NCI-H1930 (cell line): ENCODE data around the gene SBK3.
A peak's percentile ranks its signal among the peaks of the same experiment; 100 is the strongest.
"Not testable (repeated sequence)": the region's sequence is repeated elsewhere in the genome, so short reads cannot be mapped to it uniquely, and the experiment has no call there.

Source experiments
- DNase-seq, 2 experiments: peaks; one replicate each; lab custom pipeline; 2025; lab: John Stamatoyannopoulos, UW

Gene SBK3

DNA sequence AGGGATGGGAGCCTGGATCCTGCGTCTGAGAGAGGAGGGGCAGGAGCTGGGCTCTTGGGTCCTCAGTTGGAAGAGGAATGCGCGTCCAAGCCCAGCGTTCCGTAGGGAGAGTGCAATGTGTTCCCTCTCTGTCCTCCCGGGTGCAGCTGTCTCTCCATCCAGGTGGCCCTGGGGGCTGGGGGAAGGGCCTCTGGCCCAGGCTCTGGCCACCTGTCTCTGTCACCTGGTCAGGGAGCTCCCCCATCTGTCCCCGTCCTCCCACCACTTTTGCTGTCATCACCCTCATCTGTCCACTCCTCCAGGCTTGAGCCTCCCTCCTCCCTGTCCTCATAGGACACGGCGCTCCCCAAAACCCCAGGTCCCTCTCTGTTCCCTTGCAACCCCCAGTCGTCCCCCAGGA lies 4.7 kb downstream of the SBK3 start:
- no peak for DNase-seq

DNA sequence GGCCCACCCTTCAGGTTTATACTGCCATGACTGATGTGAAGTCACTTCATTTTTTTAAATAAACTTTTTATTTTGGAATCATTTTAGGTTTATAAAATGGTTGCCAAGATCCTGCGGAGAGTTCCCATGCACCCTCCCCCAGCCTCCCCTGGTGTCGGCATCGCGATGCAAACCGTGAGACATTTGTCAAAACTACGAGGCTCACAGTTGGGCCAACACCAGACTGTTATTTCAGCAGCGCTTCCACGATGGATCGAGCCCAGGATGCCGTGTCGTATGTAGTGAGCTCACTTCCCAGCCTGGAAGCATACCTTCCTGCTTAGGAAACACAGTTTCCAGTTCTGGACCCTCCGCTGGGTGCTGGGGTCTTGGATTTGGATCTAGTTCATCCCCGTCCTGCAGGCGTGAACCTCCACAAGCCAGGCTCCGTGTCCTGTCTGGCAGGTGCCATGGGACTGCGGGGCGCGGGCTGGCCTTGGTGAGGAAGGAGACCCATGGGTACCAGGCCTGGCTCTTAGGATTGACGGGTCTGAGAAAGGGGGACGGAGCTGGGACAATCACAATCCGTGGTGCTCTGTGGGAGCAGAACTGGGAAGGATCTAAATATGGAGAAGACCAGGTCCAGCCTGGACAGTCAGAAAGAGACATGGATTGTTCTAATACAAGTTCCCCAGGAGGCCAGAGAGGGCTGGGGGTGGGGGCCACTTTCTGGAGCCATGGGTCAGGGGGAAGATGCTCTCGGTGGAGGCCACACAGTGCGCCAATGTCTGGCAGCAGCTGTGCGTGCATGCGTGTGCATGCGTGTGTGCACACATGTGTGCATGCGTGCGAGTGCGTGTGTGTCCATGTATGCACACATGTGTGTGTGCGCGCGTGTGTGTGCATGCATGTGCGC lies 6.0 kb downstream of the SBK3 start:
- DNase-seq, result no peak

DNA sequence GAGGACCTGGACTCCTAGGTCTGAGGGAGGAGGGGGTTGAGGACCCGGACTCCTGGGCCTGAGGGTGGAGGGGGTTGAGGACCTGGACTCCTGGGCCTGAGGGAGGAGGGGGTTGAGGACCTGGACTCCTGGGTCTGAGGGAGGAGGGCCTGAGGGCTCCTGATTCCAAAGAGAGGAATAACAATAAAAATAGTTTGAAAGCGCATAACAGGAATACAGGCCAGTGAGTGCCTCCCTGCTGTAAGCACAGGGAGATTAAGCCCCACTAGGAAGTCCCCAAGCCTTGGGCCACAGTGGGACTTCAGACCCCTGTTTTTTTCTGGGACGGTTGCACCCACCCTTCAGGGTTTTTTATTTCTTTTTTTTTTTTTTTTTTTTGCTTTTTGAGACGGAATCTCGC lies 7.2 kb downstream of the SBK3 start:
- no peak for DNase-seq

DNA sequence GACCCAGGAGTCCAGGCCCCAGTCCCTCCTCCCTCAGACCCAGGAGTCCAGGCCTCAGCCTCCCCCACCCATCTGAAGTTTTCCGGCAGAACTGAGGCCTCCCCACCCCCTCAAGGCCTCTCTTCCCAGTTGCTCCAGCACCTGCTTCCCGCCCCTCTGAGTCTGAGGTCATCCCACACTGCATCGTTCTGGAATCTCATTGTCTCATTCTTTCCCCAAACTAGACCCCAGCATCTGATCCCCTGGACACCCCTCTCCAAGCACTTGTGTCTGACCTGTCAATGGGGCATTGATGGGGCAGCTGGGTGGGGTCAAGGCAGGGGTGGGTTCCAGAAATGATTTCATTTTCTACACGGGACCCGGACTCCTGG lies 7.6 kb downstream of the SBK3 start:
- DNase-seq, result no peak

DNA sequence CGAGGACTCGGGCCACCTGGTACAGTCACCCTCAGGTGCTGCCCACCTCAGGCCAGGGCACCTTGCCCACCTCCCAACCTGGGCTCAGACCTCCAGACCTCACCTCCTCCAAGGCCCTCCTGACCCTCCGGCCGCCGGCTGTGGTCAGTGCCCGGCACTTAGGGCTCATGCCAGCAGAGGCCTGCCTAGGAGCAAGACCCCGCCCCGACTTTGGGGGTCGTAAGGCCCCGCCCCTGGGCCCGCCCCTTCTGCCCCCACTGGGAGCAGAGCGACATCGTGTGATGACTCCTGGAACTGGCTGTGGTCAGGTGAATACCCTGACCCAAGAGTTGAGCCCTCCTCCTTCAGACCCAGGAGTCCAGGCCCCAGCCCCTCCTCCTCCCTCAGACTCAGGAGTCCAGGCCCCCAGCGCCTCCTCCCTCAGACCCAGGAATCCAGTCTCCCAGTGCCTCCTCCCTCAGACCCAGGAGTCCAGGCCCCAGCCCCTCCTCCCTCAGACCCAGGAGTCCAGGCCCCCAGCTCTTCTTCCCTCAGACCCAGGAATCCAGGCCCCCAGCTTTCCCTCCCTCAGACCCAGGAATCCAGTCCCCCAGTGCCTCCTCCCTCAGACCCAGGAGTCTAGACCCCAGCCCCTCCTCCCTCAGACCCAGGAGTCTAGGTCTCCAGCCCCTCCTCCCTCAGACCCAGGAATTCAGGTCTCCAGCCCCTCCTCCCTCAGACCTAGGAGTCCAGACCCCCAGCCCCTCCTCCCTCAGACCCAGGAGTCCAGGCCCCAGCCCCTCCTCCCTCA lies 8.2 kb downstream of the SBK3 start, which contains the start of gene SBK2:
Gene SBK2, minus strand, starts transcription at position 183 of the 790 bp plus-strand sequence. CDS start 839 bp downstream, outside the sequence.
- DNase-seq, result peak in 1 of 2 experiments; percentile 14

DNA sequence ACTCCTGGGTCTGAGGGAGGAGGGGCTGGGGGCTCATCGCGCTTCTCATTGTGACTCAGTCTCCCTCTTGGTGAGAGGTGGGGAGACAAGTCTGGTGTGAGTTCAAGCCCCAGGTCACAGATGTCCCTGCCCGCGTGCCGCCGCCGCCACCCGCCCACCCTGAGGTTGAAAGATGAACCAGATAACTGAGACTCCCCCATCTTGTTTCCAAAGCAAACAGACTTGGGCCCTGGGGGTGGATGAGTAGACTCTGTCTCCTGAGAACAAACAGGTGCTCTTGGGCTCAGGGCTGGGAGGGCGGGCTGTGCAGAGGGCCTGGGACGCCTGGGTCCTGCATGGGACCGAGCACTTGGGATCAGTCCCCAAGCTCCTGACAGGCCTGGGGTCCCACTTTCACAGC lies 9.0 kb downstream of the SBK3 start:
- no peak for DNase-seq

DNA sequence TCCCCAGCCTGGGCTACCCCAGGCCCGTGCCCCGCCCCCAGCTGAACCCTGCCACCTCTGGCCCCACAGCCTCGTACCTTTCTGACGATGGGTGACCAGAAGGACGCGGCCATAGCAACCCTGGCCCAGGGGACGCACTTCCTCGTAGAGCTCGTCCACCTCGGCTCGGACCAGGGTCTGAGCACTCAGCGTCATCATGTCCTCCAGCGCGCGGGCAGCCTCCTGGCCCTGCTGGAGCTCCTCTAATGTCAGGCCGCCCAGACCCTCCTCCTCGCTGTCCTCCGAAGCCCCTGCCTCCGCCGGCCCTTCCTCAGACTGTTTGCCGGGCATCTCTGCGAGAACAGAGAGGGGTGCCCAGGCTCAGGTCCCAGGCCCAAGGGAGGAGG lies 9.4 kb downstream of the SBK3 start:
- DNase-seq, result no peak

DNA sequence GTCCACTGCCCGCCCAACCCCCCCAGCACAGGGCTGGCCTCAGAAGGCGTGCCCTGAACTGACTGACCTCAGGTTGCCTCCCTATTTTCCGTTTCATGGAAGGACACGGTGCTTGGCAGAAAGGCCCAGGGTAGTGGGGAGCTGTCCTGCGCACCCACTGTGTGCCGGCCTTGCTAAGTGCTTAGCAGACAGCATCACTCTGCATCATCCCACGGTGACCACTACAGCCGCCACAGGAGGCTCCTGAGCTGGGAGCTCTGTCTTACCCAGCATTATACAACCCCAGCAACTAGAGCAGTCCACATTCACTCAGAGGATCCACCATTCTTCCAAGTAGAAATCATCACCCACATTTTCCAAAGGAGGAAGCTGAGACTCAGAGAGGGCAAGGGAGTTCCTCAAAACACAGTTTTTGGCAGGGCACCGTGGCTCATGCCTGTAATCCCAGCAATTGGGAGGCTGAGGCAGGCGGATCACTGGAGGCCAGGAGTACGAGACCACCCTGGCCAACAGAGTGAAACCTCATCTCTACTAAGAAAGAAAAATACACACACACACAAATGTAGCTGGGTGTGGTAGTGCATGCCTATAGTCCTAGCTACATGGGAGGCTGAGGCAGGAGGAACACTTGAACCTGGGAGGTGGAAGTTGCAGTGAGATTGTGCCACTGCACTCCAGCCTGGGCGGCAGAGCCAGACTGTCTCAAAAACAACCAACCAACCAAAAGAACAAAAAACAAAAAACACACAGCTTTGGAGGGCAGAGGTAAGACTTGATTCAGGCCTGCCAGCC lies 10.0 kb downstream of the SBK3 start:
- no peak for DNase-seq

DNA sequence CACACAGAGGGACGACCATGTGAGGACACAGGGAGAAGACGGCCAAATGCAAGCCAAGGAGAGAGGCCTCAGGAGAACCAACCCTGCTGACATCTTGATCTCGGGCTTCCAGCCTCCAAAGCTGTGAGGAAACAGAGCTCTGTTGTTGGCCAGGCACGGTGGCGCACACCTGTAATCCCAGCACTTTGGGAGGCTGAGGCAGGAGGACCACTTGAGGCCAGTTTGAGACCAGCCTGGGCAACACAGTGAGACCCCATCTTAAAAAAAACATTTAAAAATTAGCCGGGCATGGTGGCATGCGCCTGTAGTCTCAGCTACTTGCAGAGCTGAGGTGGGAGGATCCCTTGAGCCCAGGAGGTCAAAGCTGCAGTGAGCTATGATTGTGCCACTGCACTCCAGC lies 11.1 kb downstream of the SBK3 start:
- not testable (repeated sequence) for DNase-seq

DNA sequence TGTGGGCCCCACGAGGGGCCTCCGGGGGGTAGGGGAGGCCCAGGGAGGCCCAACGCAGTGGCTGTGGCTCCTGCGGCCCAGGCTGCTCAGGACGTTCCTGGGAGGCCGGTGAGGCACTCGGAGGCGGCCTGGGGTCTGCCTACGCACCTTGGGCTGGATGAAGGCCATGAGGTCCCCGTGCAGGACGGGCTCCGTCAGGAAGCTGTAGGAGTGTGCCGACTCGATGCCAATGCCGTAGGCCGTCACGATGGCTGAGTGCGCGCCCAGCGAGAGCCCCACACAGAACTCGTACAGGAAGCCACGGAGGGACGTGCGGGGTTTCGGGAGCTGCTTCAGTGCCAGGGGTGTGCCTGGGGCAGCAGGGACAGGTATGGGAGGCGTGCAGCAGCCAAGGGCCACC lies 14.3 kb downstream of the SBK3 start:
- no peak for DNase-seq

DNA sequence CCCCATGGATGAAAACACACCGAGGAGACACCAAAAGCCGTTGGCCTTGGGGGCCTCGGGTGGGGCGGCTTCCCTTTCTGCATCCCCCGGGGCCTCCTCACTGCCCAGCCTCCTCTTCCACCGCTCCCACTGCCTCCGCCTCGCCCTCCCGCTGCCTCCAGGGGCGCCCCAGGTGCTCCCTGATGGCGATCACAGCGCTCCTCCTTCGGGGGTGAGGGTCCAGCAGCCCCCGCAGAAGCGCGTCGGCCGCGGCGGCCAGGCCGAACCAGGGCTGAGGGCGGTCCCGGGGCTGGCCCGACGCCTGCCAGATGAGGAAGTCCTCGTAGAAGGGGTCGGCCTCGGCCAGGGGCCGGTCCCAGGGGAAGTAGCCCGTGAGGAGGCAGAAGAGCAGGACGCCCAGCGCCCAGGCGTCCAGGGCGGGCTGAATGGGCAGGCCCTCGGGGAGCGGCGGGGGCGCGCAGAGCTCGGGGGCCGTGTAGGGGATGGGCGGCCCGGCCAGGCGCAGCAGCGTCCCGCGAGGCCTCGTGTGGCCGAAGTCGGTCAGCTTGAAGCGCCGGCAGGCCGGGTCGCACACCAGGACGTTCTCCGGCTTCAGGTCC lies 15.6 kb downstream of the SBK3 start:
- DNase-seq, result no peak

DNA sequence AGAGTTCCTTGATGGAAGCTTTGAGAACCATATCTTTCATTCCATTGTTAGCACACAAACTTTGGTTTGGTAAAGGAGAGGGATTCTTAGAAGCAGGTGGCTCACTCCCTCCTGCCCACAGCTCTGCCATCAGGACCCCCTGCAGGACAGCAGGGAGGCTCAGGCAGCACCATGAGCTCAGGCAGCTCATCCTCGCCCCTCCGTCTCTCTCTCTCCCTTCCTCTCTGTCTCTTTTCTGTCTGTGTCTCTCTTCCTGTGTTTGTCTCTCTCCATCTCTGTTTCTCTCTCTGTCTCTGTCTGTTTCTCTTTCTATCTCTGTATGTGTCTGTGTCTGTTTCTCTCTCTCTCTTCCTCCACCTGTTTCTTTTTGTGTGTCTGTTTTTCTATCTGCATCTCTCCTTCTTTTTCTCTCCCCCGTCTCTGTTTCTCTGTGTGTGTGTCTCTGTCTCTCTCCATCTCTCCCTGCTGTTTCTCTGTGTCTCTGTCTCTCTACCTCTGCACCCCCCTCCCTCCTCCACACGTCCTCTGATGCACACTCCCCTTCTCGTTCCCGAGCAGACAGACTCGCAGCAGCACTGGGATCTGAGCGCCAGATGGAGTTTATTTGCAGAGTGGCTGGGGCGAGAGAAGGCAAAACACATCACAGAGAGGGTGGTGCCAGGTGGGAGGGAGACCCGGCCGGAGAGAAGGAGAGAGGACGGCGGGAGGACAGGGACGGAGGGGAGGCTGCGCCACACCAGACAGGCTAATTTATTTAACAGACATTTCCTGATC lies 17.1 kb downstream of the SBK3 start:
- no peak for DNase-seq

DNA sequence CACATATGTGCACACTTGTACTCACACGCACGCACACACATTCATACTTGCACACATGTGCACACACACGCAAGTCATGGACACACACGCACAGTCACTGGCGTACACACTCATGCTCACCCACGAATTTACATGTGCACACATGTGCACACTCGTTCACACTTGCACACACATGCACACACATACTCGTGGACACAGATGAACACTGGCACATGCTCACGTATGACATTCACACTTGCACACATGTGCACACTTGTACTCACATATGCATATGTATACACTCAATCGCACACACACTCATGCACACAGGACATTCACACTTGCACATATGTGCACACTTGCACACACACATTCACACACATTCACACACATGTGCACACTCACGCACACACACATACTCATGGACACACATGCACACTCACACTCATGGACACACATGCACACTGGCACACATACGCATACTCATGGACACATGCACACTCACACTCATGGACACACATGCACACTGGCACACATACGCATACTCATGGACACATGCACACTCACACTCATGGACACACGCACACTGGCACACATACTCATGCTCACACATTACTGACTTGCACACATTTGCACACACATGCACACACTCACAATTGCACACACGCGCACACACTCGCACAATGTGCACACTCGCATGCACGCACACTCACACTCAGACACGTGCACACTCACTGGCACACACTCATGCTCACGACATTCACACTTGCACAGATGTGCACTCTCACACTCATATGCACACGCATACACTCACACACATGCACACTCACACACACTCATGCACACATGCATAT lies 17.9 kb downstream of the SBK3 start:
- DNase-seq, result no peak

DNA sequence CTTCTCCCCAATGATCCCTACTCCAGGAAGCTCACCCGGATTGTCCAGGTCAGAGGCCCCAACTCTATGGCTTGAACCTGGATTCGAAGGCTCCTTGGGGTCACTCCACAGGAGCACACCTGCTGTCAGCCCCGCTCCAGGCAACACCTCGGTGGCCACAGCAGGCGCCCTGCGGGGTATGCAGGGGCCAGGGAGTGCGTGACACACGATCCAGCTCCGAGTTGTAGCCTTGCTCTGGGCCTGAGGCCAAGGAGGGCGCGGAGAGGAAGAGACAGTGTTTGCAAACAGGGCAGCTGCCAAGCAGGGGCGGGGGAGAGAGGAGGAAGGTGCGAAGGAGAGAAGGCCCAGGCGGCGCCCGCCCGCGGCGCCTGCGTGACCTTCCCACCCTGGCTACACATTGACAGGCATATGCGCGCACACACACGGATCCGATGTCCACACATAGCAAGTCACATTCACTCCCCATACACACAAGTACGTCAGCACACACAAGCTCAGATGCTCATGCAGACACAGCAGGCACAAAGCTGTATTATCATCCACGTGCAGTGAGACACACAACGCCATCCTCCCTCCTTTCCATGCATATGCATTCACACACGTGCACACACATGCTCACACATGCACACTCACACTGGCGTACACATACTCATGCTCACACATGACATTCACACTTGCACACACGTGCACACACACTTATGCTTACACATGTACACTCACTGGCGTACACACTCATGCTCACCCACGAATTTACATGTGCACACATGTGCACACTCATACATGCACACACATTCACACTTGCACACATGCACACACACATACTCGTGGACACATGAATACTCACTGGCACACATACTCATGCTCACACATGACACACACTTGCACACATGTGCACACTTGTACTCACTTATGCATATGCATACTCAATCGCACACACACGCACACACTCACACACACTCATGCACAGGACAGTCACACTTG lies 18.8 kb downstream of the SBK3 start:
- DNase-seq, result no peak

DNA sequence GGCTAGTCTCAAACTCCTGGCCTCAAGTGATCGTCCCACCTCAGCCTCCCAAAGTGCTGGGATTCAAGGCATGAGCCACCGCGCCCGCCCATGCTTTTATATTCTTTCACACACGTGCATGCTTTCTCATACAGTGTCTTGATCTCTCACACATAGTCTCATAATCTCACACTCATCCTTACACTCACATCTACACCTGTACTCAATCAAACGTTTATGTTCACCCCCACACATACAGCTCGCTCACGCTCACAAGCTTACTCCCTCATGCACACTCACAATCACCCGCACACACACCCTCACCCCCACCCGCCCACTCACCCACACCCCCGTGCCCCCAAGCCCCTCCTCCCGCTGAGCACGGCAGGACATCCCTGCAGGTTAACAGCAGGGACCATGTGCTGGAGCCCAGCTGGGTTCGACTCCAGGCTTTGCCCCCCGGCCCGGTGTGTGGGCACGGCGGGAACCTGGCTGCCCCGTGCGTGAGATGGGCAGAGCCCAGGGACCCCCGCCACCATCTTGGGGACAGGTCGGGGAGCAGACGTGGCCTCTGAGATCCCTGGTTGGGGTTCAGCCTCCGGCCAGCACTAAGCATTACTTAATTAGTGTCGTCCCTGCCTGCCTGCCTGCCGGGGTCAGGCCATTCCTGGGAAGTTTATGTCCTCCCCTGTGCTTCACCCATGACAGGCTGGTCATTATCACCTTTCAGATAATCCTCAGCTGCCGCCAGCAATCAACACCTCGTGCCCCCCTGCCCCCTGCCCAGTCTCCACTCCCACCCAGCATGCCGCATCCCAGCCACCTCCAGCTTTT lies 19.8 kb downstream of the SBK3 start:
- DNase-seq, result no peak

DNA sequence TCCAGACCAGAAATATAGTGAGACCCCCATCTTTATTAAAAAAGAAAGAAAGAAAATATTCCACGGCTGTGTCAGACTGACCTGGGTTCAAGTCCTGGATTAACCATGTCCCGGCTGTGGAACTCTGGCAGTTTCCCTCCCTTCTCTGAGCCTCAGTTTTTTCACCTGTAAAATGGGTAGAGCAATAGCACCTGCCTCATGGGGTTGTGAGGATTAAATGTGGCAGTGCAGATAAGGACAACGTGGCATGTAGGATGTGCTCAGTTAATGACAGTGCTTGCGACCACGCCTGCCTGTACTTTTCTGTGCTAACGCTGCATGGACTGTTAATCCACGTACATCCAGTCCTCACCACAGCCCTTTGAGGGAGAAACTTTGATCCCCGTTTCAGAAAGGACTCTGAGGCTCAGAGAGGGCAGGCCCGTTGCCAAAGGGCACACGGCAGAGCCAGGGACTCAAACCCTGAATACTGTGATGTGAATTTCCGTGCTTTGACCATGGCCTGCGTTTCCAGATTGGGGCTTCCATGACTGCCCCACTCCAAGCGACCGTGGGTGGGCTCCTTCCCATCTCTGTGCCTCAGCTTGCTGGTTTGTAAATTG lies 24.6 kb downstream of the SBK3 start:
- no peak for DNase-seq

DNA sequence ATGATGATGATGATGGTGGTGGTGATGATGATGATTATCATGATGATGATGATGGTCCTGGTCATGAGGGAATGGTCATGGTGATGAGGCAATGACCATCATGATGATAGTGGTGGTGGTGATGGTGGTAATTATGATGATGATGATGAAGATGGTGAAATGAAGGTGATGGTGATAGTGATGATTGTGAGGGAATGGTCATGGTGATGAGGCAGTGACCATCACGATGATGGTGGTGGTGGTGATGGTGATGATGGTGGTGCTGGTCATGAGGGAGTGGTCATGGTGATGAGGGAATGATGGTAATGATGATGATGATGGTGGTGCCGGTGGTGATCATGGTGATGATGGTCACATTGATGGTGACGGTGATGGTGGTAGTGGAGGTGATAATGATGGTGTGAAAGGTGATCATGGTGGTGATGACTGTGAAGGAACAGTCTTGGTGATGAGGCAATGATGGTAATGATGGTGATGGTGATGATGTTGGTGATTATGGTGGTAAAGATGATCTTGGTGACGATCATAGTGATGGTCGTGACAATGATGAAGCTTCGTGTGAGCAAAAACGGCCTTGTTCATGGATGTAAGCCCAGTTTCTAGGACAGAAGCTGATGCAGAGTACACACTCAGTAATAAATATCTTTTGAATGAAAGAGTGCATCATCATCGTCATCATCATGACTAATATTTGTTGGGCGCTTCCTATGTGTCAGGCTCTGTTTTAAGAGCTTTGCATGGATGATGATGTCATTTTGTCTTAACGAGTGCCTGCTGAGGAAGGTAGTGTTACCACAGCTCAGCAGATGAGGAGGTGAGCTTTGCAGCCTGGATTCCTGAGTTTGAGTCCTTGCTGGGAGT lies 25.7 kb downstream of the SBK3 start:
- DNase-seq, result no peak
